Nephron progenitor cell (in vitro differentiated cells): ENCODE results near the gene CYS1.

ENCODE experiments used
- DNase-seq: peaks from one replicate; pipeline ENCODE4 v3.0.0; 2021
- H3K27ac Mint-ChIP-seq: 2 replicates; pipeline ENCODE4 v1.8.0; 2021; ENCODE audit warnings: mild to moderate bottlenecking, moderate library complexity, mixed read lengths
- H3K27me3 Mint-ChIP-seq: 2 replicates; pipeline ENCODE4 v1.8.0; 2021; ENCODE audit warnings: mild to moderate bottlenecking, low read depth, mixed read lengths; ENCODE audit not compliant: poor library complexity
- H3K36me3 Mint-ChIP-seq: 2 replicates; pipeline ENCODE4 v1.8.0; 2021; ENCODE audit warnings: low read depth, mixed read lengths
- H3K4me1 Mint-ChIP-seq: 2 replicates; pipeline ENCODE4 v1.8.0; 2021; ENCODE audit warnings: mixed read lengths
- H3K4me3 Mint-ChIP-seq: 2 replicates; pipeline ENCODE4 v1.8.0; 2021; ENCODE audit warnings: mild to moderate bottlenecking, moderate library complexity, mixed read lengths
- H3K9me3 Mint-ChIP-seq: 2 replicates; pipeline ENCODE4 v1.8.0; 2021; ENCODE audit warnings: mild to moderate bottlenecking, moderate library complexity, mixed read lengths
- CTCF ChIP-seq: fragments of 200-600 bp; sonication (generic); IDR thresholded peaks from 2 replicates; pipeline ENCODE4 v1.5.0; 2021; ENCODE audit warnings: antibody characterized with exemption

Gene CYS1

GRCh38 chr2:10089565-10090190 lies 9.5 kb upstream of the CYS1 start:
- peaks cover 17% of the 10 kb centered on the region for H3K27me3 Mint-ChIP-seq
- no peaks in the 10 kb centered on the region for H3K36me3 Mint-ChIP-seq
- no peak overlapping the region for H3K4me3 Mint-ChIP-seq
- no peak for DNase-seq
- peaks cover 13% of the 10 kb centered on the region for H3K9me3 Mint-ChIP-seq
- H3K27ac Mint-ChIP-seq = no peak overlapping the region
- no peak for TF ChIP-seq CTCF
- H3K4me1 Mint-ChIP-seq = peaks cover 14% of the 10 kb centered on the region

GRCh38 chr2:10087360-10087759 lies 7.1 kb upstream of the CYS1 start:
- no peak overlapping the region for H3K4me3 Mint-ChIP-seq
- H3K27me3 Mint-ChIP-seq = peaks cover 38% of the 10 kb centered on the region
- no peaks in the 10 kb centered on the region for H3K36me3 Mint-ChIP-seq
- H3K4me1 Mint-ChIP-seq = peaks cover 24% of the 10 kb centered on the region
- H3K9me3 Mint-ChIP-seq = peaks cover 8% of the 10 kb centered on the region
- TF ChIP-seq CTCF = no peak
- DNase-seq = no peak
- H3K27ac Mint-ChIP-seq = no peak overlapping the region

- TF ChIP-seq CTCF = no peak
- peaks cover 4% of the 10 kb centered on the region for H3K9me3 Mint-ChIP-seq
- DNase-seq = no peak
- no peaks in the 10 kb centered on the region for H3K36me3 Mint-ChIP-seq
- no peak overlapping the region for H3K27ac Mint-ChIP-seq
- peaks cover 24% of the 10 kb centered on the region for H3K4me1 Mint-ChIP-seq
- H3K27me3 Mint-ChIP-seq = peaks cover 42% of the 10 kb centered on the region
- H3K4me3 Mint-ChIP-seq = no peak overlapping the region
Observed at GRCh38 chr2:10086950-10087349, 6.7 kb upstream of the CYS1 start.

GRCh38 chr2:10085668-10086059 lies 5.5 kb upstream of the CYS1 start:
- Mint-ChIP-seq H3K36me3 (no peaks in the 10 kb centered on the region), H3K27ac (no peak overlapping the region), H3K9me3 (no peaks in the 10 kb centered on the region), H3K4me1 (peaks cover 30% of the 10 kb centered on the region), H3K4me3 (no peak overlapping the region), H3K27me3 (peaks cover 55% of the 10 kb centered on the region)
- TF ChIP-seq CTCF = no peak
- no peak for DNase-seq

GRCh38 chr2:10085043-10085667 lies 4.9 kb upstream of the CYS1 start:
- Mint-ChIP-seq H3K9me3 (no peaks in the 10 kb centered on the region), H3K4me3 (no peak overlapping the region), H3K27ac (no peak overlapping the region), H3K27me3 (peaks cover 58% of the 10 kb centered on the region), H3K36me3 (no peaks in the 10 kb centered on the region), H3K4me1 (peaks cover 30% of the 10 kb centered on the region)
- DNase-seq = no peak
- no peak for TF ChIP-seq CTCF
